Measurements from ENCODE around the gene SEZ6L.

Gene SEZ6L

GRCh38 chr22:26162926-26163325 lies 6.3 kb upstream of the SEZ6L start:
- DNase-seq (ENCODE audit: low read depth in 1 of 2, low spot score in 1 of 2): no peak
- Histone ChIP-seq H3K27ac (replicated peaks) (no peak overlapping the region), H3K27me3 (ENCODE audit: insufficient read depth, poor library complexity, severe bottlenecking) (no peaks in the 10 kb centered on the region), H3K4me3 (replicated peaks; ENCODE audit: insufficient read depth, low read length) (no peak overlapping the region)
- TF ChIP-seq POLR2AphosphoS5 (IDR thresholded peaks at IDR 0.05; ENCODE audit: low read depth) (no peak), CTCF (IDR thresholded peaks at IDR 0.05; ENCODE audit: insufficient read depth, low read length) (no peak), GABPA (IDR thresholded peaks at IDR 0.05; ENCODE audit: low read depth) (no peak), SPI1 (IDR thresholded peaks at IDR 0.05; ENCODE audit: borderline replicate concordance, low read depth) (no peak), REST (IDR thresholded peaks at IDR 0.05; ENCODE audit: insufficient replicate concordance, low read depth) (no peak)

GRCh38 chr22:26164174-26164573 lies 5.1 kb upstream of the SEZ6L start:
- Histone ChIP-seq H3K4me3 (replicated peaks; ENCODE audit: insufficient read depth, low read length) (no peak overlapping the region), H3K27me3 (ENCODE audit: insufficient read depth, poor library complexity, severe bottlenecking) (no peaks in the 10 kb centered on the region)
- no peak for DNase-seq (ENCODE audit: low read depth in 1 of 2, low spot score in 1 of 2)

More at GRCh38 chr22:26164174-26164573, 5.1 kb upstream of the SEZ6L start:
- no peak overlapping the region for H3K27ac ChIP-seq (replicated peaks)
- no peak for TF ChIP-seq GABPA (IDR thresholded peaks at IDR 0.05; ENCODE audit: low read depth)
- TF ChIP-seq CTCF (IDR thresholded peaks at IDR 0.05; ENCODE audit: insufficient read depth, low read length): no peak
- TF ChIP-seq SPI1 (IDR thresholded peaks at IDR 0.05; ENCODE audit: borderline replicate concordance, low read depth): no peak
- TF ChIP-seq REST (IDR thresholded peaks at IDR 0.05; ENCODE audit: insufficient replicate concordance, low read depth): no peak
- TF ChIP-seq POLR2AphosphoS5 (IDR thresholded peaks at IDR 0.05; ENCODE audit: low read depth): no peak
